WTC11 (cell line): ENCODE results near the gene ATP5ME. TPM values are rescaled to one million over a fixed set of nuclear protein-coding genes. Genes with fewer than 3 reads are reported as not detected.

Experiments
- ATAC-seq: fragments of 200-7000 bp; cut with Tn5 transposase; 2 replicates; pipeline ENCODE4 v1.10.0; 2021; ENCODE audit warnings: mild to moderate bottlenecking, moderate library complexity
- CTCF ChIA-PET: fragments of 300-600 bp; sonication (Branson Sonifier 250); formaldehyde crosslinking; loops from one replicate; lab custom pipeline; 2021; ENCODE audit warnings: antibody characterized with exemption; lab: Charles Lee
- POLR2A ChIA-PET: fragments of 350-600 bp; sonication (Branson Sonifier 250); formaldehyde crosslinking; loops from one replicate; lab custom pipeline; 2021; ENCODE audit warnings: antibody characterized with exemption; lab: Charles Lee
- DNase-seq: peaks from one replicate; pipeline ENCODE4 v3.0.0; 2021; ENCODE audit warnings: low spot score
- H3K27ac Mint-ChIP-seq: 2 replicates; pipeline ENCODE4 v1.8.0; 2021; ENCODE audit warnings: mixed read lengths
- H3K27me3 Mint-ChIP-seq: 2 replicates; pipeline ENCODE4 v1.8.0; 2021; ENCODE audit warnings: low read depth, mild to moderate bottlenecking, moderate library complexity, mixed read lengths
- H3K36me3 Mint-ChIP-seq: 2 replicates; pipeline ENCODE4 v1.8.0; 2021; ENCODE audit warnings: mixed read lengths
- H3K4me1 Mint-ChIP-seq: 2 replicates; pipeline ENCODE4 v1.8.0; 2022; ENCODE audit warnings: mixed read lengths
- H3K4me3 Mint-ChIP-seq: 2 replicates; pipeline ENCODE4 v1.8.0; 2021; ENCODE audit warnings: mild to moderate bottlenecking, moderate library complexity, mixed read lengths
- H3K9me3 Mint-ChIP-seq: 2 replicates; pipeline ENCODE4 v1.8.0; 2021; ENCODE audit warnings: mixed read lengths
- ARID4B ChIP-seq: sonication (generic); formaldehyde crosslinking; IDR thresholded peaks from 2 replicates; pipeline ENCODE4 v1.8.0; 2023; ENCODE audit warnings: missing genetic modification reagents, mild to moderate bottlenecking, borderline replicate concordance
- CREB1 ChIP-seq: sonication (generic); formaldehyde crosslinking; IDR thresholded peaks from 2 replicates; pipeline ENCODE4 v1.8.0; 2023; ENCODE audit warnings: mild to moderate bottlenecking, missing genetic modification reagents
- E2F4 ChIP-seq: sonication (generic); formaldehyde crosslinking; IDR thresholded peaks from 2 replicates; pipeline ENCODE4 v1.8.1; 2022; ENCODE audit warnings: low read depth, mild to moderate bottlenecking, moderate library complexity, missing genetic modification reagents, borderline replicate concordance
- GRHL2 ChIP-seq: fragments of 250-450 bp; sonication (Bioruptor Pico); IDR thresholded peaks from 2 replicates; pipeline ENCODE4 v1.8.0; 2022; ENCODE audit warnings: mild to moderate bottlenecking, moderate library complexity; ENCODE audit not compliant: insufficient replicate concordance, severe bottlenecking
- IRF1 ChIP-seq: sonication (generic); formaldehyde crosslinking; IDR thresholded peaks from 2 replicates; pipeline ENCODE4 v1.8.0; 2023; ENCODE audit warnings: missing genetic modification reagents
- MLX ChIP-seq: sonication (generic); formaldehyde crosslinking; IDR thresholded peaks from 2 replicates; pipeline ENCODE4 v1.8.1; 2023; ENCODE audit warnings: mild to moderate bottlenecking, missing genetic modification reagents, moderate library complexity
- MYBL2 ChIP-seq: sonication (generic); formaldehyde crosslinking; IDR thresholded peaks from 2 replicates; pipeline ENCODE4 v1.8.1; 2023; ENCODE audit warnings: mild to moderate bottlenecking, moderate library complexity, missing genetic modification reagents
- NR3C1 ChIP-seq: sonication (generic); formaldehyde crosslinking; conservative IDR thresholded peaks from 2 replicates; pipeline ENCODE4 v1.8.1; 2023; ENCODE audit warnings: low read depth, mild to moderate bottlenecking, missing genetic modification reagents
- PRRX2 ChIP-seq: fragments of 250-450 bp; sonication (Bioruptor Pico); IDR thresholded peaks from 2 replicates; pipeline ENCODE4 v1.8.0; 2021; ENCODE audit warnings: mild to moderate bottlenecking
- SMAD4 ChIP-seq: sonication (generic); formaldehyde crosslinking; IDR thresholded peaks from 2 replicates; pipeline ENCODE4 v1.8.0; 2022; ENCODE audit warnings: mild to moderate bottlenecking, missing genetic modification reagents
- SOX15 ChIP-seq: fragments of 250-450 bp; sonication (Bioruptor Pico); IDR thresholded peaks from 2 replicates; pipeline ENCODE4 v1.9.0; 2021; ENCODE audit warnings: mild to moderate bottlenecking
- SP1 ChIP-seq: sonication (generic); formaldehyde crosslinking; conservative IDR thresholded peaks from 2 replicates; pipeline ENCODE4 v1.8.1; 2022; ENCODE audit warnings: missing genetic modification reagents
- TCF7 ChIP-seq: sonication (generic); formaldehyde crosslinking; IDR thresholded peaks from 2 replicates; pipeline ENCODE4 v1.8.0; 2022; ENCODE audit warnings: mild to moderate bottlenecking, low read depth, missing genetic modification reagents, moderate library complexity
- TEAD1 ChIP-seq: sonication (generic); formaldehyde crosslinking; IDR thresholded peaks from 2 replicates; pipeline ENCODE4 v1.8.0; 2022; ENCODE audit warnings: mild to moderate bottlenecking, missing genetic modification reagents
- USF1 ChIP-seq: sonication (generic); formaldehyde crosslinking; IDR thresholded peaks from 2 replicates; pipeline ENCODE4 v1.8.0; 2022; ENCODE audit warnings: mild to moderate bottlenecking, missing genetic modification reagents
- ZMAT4 ChIP-seq: fragments of 250-450 bp; sonication (Bioruptor Pico); IDR thresholded peaks from 2 replicates; pipeline ENCODE4 v1.9.0; 2021; ENCODE audit warnings: mild to moderate bottlenecking
- ZNF138 ChIP-seq: sonication (generic); formaldehyde crosslinking; conservative IDR thresholded peaks from 2 replicates; pipeline ENCODE4 v1.8.1; 2022; ENCODE audit warnings: mild to moderate bottlenecking, moderate library complexity, missing genetic modification reagents
- ZNF219 ChIP-seq: sonication (generic); formaldehyde crosslinking; IDR thresholded peaks from 2 replicates; pipeline ENCODE4 v1.8.0; 2023; ENCODE audit warnings: missing genetic modification reagents, mild to moderate bottlenecking, borderline replicate concordance
- ZNF232 ChIP-seq: sonication (generic); formaldehyde crosslinking; IDR thresholded peaks from 2 replicates; pipeline ENCODE4 v1.8.0; 2022; ENCODE audit warnings: mild to moderate bottlenecking, missing genetic modification reagents
- ZNF263 ChIP-seq: sonication (generic); formaldehyde crosslinking; IDR thresholded peaks from 2 replicates; pipeline ENCODE4 v1.8.1; 2022; ENCODE audit warnings: low read depth, mild to moderate bottlenecking, moderate library complexity, missing genetic modification reagents
- ZNF317 ChIP-seq: sonication (generic); formaldehyde crosslinking; IDR thresholded peaks from 2 replicates; pipeline ENCODE4 v1.8.1; 2023; ENCODE audit warnings: low read depth, mild to moderate bottlenecking, moderate library complexity, missing genetic modification reagents, borderline replicate concordance
- ZNF396 ChIP-seq: fragments of 250-450 bp; sonication (Bioruptor Pico); IDR thresholded peaks from 2 replicates; pipeline ENCODE4 v1.8.0; 2021; ENCODE audit warnings: mild to moderate bottlenecking, moderate library complexity, borderline replicate concordance
- total RNA-seq: library from RNA; stranded (reverse); gene quantifications from 3 replicates; pipeline ENCODE4 v1.2.3, GENCODE V29; 2021

Gene ATP5ME
- total RNA-seq, 1 experiment from 2014 or later, result 468 TPM

- no peak for ATAC-seq
- no peak overlapping the region for H3K27ac Mint-ChIP-seq
- ChIA-PET POLR2A (no interaction called here), CTCF (no interaction called here)
- H3K4me3 Mint-ChIP-seq, result no peak overlapping the region
- H3K27me3 Mint-ChIP-seq, result peaks cover 7% of the 10 kb centered on the region
- H3K9me3 Mint-ChIP-seq, result peaks cover 22% of the 10 kb centered on the region
- no peak for TF ChIP-seq TEAD1 (CRISPR knock-in tag)
- no peak for TF ChIP-seq ZMAT4
- no peak for TF ChIP-seq SP1 (CRISPR knock-in tag)
- no peak for TF ChIP-seq ZNF138 (CRISPR knock-in tag)
- no peak for TF ChIP-seq USF1 (CRISPR knock-in tag)
- no peak for TF ChIP-seq ZNF219 (CRISPR knock-in tag)
- TF ChIP-seq ARID4B (CRISPR knock-in tag), result no peak
- no peak for TF ChIP-seq MYBL2
- TF ChIP-seq SMAD4 (CRISPR knock-in tag), result no peak
- DNase-seq, result peak; percentile 8
- peaks cover 5% of the 10 kb centered on the region; the same call in 1 of the 2 replicates for H3K4me1 Mint-ChIP-seq
- H3K36me3 Mint-ChIP-seq, result peaks cover 6% of the 10 kb centered on the region; the same call in 1 of the 2 replicates
Observed at GRCh38 chr4:629636-629914, 44.5 kb downstream of the ATP5ME start.

GRCh38 chr4:628821-629635, 45.0 kb downstream of the ATP5ME start:
- DNase-seq (peak; percentile 11), ATAC-seq (no peak)
- no peak overlapping the region for H3K27ac Mint-ChIP-seq
- H3K27me3 Mint-ChIP-seq, result peaks cover 7% of the 10 kb centered on the region
- CTCF ChIA-PET, result no interaction called here
- TF ChIP-seq ZNF263 (no peak), PRRX2 (CRISPR knock-in tag) (no peak), ZNF317 (CRISPR knock-in tag) (no peak), SOX15 (CRISPR knock-in tag) (no peak), NR3C1 (CRISPR knock-in tag) (no peak), GRHL2 (CRISPR knock-in tag) (no peak), ARID4B (CRISPR knock-in tag) (no peak), SMAD4 (CRISPR knock-in tag) (no peak), E2F4 (no peak), ZNF396 (CRISPR knock-in tag) (no peak), TCF7 (no peak), IRF1 (CRISPR knock-in tag) (no peak), ZNF232 (no peak), CREB1 (CRISPR knock-in tag) (no peak), MLX (CRISPR knock-in tag) (no peak)
- TF ChIP-seq, all 79 proteins: peak for 0
- POLR2A ChIA-PET, result no interaction called here
- peaks cover 22% of the 10 kb centered on the region for H3K9me3 Mint-ChIP-seq
- H3K4me3 Mint-ChIP-seq, result no peak overlapping the region
- H3K36me3 Mint-ChIP-seq, result peaks cover 6% of the 10 kb centered on the region; the same call in 1 of the 2 replicates
- peaks cover 10% of the 10 kb centered on the region for H3K4me1 Mint-ChIP-seq
